ENCODE measurements around the gene ARRB1. TPM values are rescaled to one million over a fixed set of nuclear protein-coding genes. Genes with fewer than 3 reads are reported as not detected.
A peak's percentile ranks its signal among the peaks of the same experiment; 100 is the strongest.

Gene ARRB1
- total and polyA plus RNA-seq, 9 of the 15 experiments (the other 6 are each of a cell fraction or from before 2014, with no cell fraction given) = 6.6 to 45.4 (median 28.5) TPM

DNA sequence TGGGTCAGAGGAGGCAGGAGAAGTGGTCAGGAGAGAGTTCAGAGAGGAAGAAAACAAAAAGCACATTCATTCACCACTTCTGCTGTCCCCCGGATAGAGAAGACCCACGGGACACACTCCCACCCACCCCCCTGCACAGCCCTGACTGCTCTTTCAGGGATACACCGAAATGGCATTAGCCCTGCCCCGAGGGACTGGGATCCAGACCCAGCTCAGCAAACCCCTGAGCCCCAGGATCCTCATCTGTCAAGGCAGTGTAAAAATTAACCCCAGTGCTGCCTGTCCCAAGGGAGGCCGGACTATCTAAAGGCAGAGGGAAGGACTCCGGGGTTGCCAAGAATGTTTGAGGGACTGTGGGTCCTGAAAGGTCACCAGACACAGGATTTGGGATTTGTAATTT lies 79.7 kb downstream of the ARRB1 start (continued):
- TF ChIP-seq, protein P1, sequence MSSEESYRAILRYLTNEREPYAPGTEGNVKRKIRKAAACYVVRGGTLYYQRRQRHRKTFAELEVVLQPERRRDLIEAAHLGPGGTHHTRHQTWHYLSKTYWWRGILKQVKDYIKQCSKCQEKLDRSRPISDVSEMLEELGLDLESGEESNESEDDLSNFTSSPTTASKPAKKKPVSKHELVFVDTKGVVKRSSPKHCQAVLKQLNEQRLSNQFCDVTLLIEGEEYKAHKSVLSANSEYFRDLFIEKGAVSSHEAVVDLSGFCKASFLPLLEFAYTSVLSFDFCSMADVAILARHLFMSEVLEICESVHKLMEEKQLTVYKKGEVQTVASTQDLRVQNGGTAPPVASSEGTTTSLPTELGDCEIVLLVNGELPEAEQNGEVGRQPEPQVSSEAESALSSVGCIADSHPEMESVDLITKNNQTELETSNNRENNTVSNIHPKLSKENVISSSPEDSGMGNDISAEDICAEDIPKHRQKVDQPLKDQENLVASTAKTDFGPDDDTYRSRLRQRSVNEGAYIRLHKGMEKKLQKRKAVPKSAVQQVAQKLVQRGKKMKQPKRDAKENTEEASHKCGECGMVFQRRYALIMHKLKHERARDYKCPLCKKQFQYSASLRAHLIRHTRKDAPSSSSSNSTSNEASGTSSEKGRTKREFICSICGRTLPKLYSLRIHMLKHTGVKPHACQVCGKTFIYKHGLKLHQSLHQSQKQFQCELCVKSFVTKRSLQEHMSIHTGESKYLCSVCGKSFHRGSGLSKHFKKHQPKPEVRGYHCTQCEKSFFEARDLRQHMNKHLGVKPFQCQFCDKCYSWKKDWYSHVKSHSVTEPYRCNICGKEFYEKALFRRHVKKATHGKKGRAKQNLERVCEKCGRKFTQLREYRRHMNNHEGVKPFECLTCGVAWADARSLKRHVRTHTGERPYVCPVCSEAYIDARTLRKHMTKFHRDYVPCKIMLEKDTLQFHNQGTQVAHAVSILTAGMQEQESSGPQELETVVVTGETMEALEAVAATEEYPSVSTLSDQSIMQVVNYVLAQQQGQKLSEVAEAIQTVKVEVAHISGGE (CRISPR knock-in tag; IDR thresholded peaks at IDR 0.05) = no peak

DNA sequence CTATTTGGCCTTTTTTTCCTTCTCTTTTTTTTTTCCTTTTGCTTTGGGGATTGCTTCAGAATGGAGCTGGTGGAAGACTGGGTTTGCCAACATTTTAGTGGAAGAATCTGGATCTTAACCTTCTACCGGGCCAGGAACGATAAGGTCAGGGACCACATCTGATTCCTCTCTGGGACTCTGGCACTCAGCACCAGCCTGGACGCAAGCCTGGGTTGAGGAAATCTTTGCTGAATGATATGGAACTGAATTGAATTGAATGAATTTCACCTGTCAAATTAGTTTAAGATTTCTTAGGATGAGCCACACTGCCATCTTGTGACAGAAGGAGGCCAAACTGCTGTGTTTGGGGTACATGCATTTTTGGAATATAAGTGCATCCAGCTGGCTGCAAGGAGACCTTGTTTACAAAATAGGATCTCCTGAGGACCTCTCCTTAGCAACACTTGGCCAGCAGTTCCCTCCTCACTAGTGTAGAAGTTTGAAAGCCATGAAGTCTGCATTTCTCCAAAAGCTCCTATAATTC lies 80.5 kb downstream of the ARRB1 start:
- Histone ChIP-seq H2AFZ (ENCODE audit: low read depth, low read length) (no peak overlapping the region), H3K79me2 (ENCODE audit: control insufficient read depth, insufficient read depth, low read length) (no peaks in the 10 kb centered on the region), H3K4me3 (no peak overlapping the region), H3K36me3 (ENCODE audit: control insufficient read depth, insufficient read depth, low read length) (peaks cover 54% of the 10 kb centered on the region; the same call in 2 of the 3 replicates), H3K4me1 (replicated peaks in 1 of 2; ENCODE audit: control insufficient read depth in 2 of 2, insufficient read depth in 2 of 2, low read length in 2 of 2) (peaks cover 0 to 11% of the 10 kb centered on the region in 2 experiments; a peak in 2 of 5 replicates), H3K27ac (ENCODE audit: extremely low read depth, low read depth, low read length) (no peak overlapping the region), H3K27me3 (ENCODE audit: control insufficient read depth in 2 of 2, insufficient read depth in 2 of 2, low read length in 2 of 2) (no peaks in the 10 kb centered on the region), H3K9me3 (replicated peaks; ENCODE audit: control insufficient read depth, insufficient read depth, low read depth, low read length) (no peaks in the 10 kb centered on the region), H3K9me1 (ENCODE audit: control insufficient read depth, insufficient read depth, low read length) (peaks cover 6% of the 10 kb centered on the region), H3K4me2 (ENCODE audit: insufficient read depth, low read length) (no peak overlapping the region), H3K9ac (ENCODE audit: insufficient read depth in 1 of 2, low read depth in 2 of 2, low read length in 2 of 2) (no peak overlapping the region), H4K20me1 (replicated peaks; ENCODE audit: control insufficient read depth, insufficient read depth, low read length) (no peaks in the 10 kb centered on the region)
- no TSS peak for BruUV-seq (replicated peaks)
- ChIA-PET POLR2A (interaction anchor here (0.7 to 0.8 kb wide), 3 partner anchors 36 to 565 kb away, joined by 3 read pairs; no protein-coding TSS in a partner anchor), CTCF (ENCODE audit: low intra/inter-chr PET ratio) (interaction anchor here (1.9 kb wide), 1 partner anchor 342 kb away, joined by 6 read pairs; no protein-coding TSS in a partner anchor)
- in situ Hi-C loops (cut with MboI) (no loop called here), intact Hi-C loops (cut with micrococcal nuclease) (no loop called here)
- FAIRE-seq (peak; percentile 74), DNase-seq (ENCODE audit: extremely low read depth in 1 of 4, low spot score in 3 of 4) (peak in 2 of 4 experiments; percentile 28 to 36), ATAC-seq (peak; percentile 24; the same call in 1 of the 3 replicates)
- WGBS (ENCODE audit: insufficient coverage, low coverage, missing lambda C conversion rate) = 74% methylated on average over 3 of the region's 3 CpGs
- TF ChIP-seq, protein P2, sequence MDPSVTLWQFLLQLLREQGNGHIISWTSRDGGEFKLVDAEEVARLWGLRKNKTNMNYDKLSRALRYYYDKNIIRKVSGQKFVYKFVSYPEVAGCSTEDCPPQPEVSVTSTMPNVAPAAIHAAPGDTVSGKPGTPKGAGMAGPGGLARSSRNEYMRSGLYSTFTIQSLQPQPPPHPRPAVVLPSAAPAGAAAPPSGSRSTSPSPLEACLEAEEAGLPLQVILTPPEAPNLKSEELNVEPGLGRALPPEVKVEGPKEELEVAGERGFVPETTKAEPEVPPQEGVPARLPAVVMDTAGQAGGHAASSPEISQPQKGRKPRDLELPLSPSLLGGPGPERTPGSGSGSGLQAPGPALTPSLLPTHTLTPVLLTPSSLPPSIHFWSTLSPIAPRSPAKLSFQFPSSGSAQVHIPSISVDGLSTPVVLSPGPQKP (CRISPR knock-in tag; IDR thresholded peaks at IDR 0.05) = no peak
- TF ChIP-seq YBX1 (IDR thresholded peaks at IDR 0.05) (no peak), HSF4 (CRISPR knock-in tag; IDR thresholded peaks at IDR 0.05; ENCODE audit: borderline replicate concordance) (no peak), RAD21 (CRISPR knock-in tag; conservative IDR thresholded peaks at IDR 0.05 in 1 of 2, IDR thresholded peaks at IDR 0.05 in 1 of 2) (0 out of 4 replicates have a peak, but pooled peaks of 1 of the 2 experiments have one; percentile 6)
- TF ChIP-seq, protein P3, sequence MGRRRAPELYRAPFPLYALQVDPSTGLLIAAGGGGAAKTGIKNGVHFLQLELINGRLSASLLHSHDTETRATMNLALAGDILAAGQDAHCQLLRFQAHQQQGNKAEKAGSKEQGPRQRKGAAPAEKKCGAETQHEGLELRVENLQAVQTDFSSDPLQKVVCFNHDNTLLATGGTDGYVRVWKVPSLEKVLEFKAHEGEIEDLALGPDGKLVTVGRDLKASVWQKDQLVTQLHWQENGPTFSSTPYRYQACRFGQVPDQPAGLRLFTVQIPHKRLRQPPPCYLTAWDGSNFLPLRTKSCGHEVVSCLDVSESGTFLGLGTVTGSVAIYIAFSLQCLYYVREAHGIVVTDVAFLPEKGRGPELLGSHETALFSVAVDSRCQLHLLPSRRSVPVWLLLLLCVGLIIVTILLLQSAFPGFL (CRISPR knock-in tag; IDR thresholded peaks at IDR 0.05) = no peak
- TF ChIP-seq, protein P4, sequence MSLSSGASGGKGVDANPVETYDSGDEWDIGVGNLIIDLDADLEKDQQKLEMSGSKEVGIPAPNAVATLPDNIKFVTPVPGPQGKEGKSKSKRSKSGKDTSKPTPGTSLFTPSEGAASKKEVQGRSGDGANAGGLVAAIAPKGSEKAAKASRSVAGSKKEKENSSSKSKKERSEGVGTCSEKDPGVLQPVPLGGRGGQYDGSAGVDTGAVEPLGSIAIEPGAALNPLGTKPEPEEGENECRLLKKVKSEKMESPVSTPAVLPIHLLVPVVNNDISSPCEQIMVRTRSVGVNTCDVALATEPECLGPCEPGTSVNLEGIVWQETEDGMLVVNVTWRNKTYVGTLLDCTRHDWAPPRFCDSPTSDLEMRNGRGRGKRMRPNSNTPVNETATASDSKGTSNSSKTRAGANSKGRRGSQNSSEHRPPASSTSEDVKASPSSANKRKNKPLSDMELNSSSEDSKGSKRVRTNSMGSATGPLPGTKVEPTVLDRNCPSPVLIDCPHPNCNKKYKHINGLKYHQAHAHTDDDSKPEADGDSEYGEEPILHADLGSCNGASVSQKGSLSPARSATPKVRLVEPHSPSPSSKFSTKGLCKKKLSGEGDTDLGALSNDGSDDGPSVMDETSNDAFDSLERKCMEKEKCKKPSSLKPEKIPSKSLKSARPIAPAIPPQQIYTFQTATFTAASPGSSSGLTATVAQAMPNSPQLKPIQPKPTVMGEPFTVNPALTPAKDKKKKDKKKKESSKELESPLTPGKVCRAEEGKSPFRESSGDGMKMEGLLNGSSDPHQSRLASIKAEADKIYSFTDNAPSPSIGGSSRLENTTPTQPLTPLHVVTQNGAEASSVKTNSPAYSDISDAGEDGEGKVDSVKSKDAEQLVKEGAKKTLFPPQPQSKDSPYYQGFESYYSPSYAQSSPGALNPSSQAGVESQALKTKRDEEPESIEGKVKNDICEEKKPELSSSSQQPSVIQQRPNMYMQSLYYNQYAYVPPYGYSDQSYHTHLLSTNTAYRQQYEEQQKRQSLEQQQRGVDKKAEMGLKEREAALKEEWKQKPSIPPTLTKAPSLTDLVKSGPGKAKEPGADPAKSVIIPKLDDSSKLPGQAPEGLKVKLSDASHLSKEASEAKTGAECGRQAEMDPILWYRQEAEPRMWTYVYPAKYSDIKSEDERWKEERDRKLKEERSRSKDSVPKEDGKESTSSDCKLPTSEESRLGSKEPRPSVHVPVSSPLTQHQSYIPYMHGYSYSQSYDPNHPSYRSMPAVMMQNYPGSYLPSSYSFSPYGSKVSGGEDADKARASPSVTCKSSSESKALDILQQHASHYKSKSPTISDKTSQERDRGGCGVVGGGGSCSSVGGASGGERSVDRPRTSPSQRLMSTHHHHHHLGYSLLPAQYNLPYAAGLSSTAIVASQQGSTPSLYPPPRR (CRISPR knock-in tag; IDR thresholded peaks at IDR 0.05; ENCODE audit: borderline replicate concordance) = no peak
